Hematopoietic multipotent progenitor cell (in vitro differentiated cells): Measurements from ENCODE around the gene ZFP57. TPM values are rescaled to one million over a fixed set of nuclear protein-coding genes. Genes with fewer than 3 reads are reported as not detected.
A peak's percentile ranks its signal among the peaks of the same experiment; 100 is the strongest.

ENCODE experiments used
- DNase-seq, 3 donors: peaks; one replicate each; pipeline ENCODE4 v3.0.0-alpha.2; 2011 to 2015; ENCODE audit warnings: low read depth in 2 of 3, low spot score in 2 of 3
- small RNA-seq: library from RNA; depleted of rRNA; stranded (forward); fragments of <200 nt; gene quantifications from one replicate; pipeline ENCODE3, GENCODE V24; 2012
- total RNA-seq: library from RNA; depleted of rRNA; stranded (reverse); fragments of >200 nt; gene quantifications from one replicate; pipeline ENCODE4 v1.2.3, GENCODE V29; 2012

ZFP57 gene
- total RNA-seq, 1 donor: 1.9 TPM

DNA sequence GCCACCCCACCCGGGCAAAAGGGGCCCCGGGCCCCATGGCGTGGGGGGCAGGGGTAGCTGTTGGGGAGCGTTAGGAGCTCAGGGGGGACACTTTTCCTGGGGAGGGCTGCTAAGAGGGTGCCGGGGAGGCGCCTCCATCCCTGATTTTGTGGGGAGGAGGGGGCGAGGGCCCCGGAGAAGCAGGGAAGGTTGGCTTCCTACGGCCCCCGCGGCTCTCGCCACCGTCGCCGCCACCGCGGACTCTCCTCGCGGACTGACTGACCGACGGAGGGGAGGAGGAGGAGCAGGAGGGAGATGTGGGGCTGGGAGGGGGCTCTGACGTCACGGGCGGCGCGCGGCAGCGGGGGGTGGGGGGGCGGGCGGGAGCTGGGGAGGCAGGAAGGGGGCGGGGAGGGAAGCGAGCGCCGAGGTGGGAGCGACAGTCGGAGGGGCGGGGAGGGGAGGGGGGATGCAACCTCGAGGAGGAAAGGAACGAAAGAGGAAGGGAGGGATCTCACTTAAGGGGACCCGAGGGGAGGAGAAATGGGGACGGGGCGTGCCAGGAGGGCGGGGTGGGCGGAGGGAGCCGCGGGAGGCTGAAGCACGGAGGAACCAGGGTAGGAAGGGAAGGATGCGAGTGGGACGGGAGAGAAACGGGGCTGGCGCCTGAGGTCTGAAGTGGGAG is 53.1 kb downstream of the ZFP57 start:
- peak in 2 of 3 donors; percentile 60 to 71 for DNase-seq

DNA sequence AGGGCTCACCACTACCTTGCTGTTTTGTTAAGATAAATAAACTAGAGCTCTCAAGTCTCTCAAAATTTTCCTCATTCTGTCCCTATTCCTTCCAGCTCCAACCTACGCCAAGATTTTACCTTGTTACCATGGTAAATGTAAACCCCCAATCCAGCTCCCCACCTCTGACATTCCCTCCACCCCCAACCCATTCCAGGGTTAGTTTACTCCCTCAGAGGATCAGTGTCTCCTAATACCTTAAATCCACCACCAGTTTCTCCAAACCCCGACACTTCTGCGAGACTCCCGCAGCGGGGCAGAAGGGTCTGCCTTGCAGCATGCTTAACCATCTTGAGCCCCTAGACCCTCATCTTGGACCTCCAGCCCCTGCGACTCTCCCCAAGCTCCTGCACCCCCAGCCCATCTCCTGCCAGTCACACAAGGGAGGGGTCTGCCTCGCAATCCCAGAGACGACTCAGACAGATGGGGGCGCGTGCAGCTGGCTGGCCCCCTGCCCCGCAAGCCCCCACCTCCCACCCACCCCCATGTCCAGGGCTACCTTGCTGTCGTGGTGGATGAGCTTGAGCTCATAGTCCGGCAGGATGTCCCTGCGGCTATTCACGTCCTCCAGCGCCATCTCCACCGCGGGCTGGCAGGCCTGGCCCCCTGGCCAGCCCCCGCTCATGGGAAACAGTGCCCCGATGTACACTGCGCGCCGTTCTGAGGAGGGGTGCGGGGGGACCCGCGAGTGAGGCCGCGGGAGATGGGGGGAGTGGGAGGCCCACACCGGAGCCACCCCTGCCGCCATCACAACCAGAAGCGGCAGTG is 53.8 kb downstream of the ZFP57 start:
- DNase-seq: no peak

DNA sequence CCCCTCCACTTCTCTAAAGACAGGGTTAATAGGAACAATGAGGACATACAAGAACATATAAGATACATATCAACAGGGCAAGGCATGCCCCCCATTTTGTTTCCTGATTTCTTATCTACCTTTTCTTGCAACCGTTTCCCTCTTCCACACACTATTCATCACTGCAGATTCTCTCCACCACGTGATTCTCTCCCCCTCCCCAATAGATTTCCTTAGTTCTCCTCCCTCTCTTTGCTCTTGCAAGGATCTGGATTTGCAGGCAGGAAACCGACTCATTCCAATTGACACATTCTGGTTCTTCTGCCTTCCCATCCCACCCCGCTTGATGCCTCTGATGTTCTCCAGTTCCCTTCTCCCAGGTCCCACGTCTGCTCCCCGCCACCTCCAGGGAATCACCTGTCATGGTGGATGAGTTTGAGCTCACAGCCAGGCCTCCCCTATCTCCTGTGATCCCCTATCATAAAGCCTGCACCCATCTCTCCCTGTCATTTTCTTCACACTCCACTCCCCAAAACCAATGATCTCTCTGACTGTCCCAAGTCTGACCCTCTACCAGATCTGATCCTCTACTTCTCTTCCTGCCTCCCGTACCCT is 55.5 kb downstream of the ZFP57 start:
- DNase-seq: no peak

DNA sequence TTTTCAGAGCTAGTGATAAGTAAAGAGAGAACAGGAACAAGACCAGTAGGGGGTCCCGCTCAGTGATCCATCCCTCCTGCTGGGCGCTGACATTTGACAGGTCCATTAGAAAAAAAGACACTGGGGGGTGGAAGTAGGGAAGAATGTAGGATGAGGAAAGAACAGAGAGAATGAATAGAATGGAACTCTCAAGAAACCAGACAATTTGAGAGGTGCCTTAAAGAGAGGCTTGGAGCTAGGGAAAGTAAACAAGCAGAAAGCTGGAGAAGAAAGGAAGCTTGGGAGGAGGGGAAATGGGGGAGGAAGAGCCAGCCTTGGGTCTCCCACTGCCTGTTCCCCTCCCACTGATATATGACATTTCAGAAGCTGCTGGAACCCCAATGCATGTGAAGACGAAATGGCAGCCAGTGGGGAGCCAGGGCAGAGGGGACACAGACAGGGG is 56.4 kb downstream of the ZFP57 start:
- DNase-seq: no peak

Small RNAs within 50 kb of the gene (small RNA-seq; reads per million reads assigned to genes)
- not detected for gene SUMO2P1

Other genes with a start within 250 kb of the ZFP57 start
- gene OR10C1, start 241.8 kb downstream of the ZFP57 start, total RNA-seq: under 0.01 TPM
- not detected for gene OR11A1, start 224.1 kb downstream of the ZFP57 start, total RNA-seq
- gene OR2H1, start 224.0 kb downstream of the ZFP57 start, total RNA-seq: not detected
- gene MAS1L, start 193.2 kb downstream of the ZFP57 start, total RNA-seq: not detected
- gene UBD, start 121.4 kb downstream of the ZFP57 start, total RNA-seq: not detected
- gene OR2H2, start 96.0 kb downstream of the ZFP57 start, total RNA-seq: under 0.01 TPM
- 19.1 TPM for gene GABBR1, start 48.0 kb downstream of the ZFP57 start, total RNA-seq
- gene MOG, start 24.1 kb downstream of the ZFP57 start, total RNA-seq: not detected
- gene HLA-F, start 42.3 kb upstream of the ZFP57 start, total RNA-seq: 161 TPM
- not detected for gene HLA-G, start 146.7 kb upstream of the ZFP57 start, total RNA-seq